ENCODE measurements around the gene STXBP1.

- TF ChIP-seq ELF1 (CRISPR knock-in tag; IDR thresholded peaks at IDR 0.05) (no peak), ZNF431 (CRISPR knock-in tag; IDR thresholded peaks at IDR 0.05; ENCODE audit: borderline replicate concordance, low read depth) (no peak), CTCF (CRISPR knock-in tag; IDR thresholded peaks at IDR 0.05) (no peak), PCBP1 (IDR thresholded peaks at IDR 0.05; ENCODE audit: borderline replicate concordance, low read depth, low read length) (no peak), ARNTL (CRISPR knock-in tag; IDR thresholded peaks at IDR 0.05) (no peak), ZC3H4 (CRISPR knock-in tag; IDR thresholded peaks at IDR 0.05; ENCODE audit: borderline replicate concordance) (no peak), NR2C2 (CRISPR knock-in tag; IDR thresholded peaks at IDR 0.05; ENCODE audit: borderline replicate concordance) (no peak), IKZF4 (CRISPR knock-in tag; IDR thresholded peaks at IDR 0.05; ENCODE audit: borderline replicate concordance, low read depth, not compliant biosample characterization) (no peak)
- TF ChIP-seq, protein P1, sequence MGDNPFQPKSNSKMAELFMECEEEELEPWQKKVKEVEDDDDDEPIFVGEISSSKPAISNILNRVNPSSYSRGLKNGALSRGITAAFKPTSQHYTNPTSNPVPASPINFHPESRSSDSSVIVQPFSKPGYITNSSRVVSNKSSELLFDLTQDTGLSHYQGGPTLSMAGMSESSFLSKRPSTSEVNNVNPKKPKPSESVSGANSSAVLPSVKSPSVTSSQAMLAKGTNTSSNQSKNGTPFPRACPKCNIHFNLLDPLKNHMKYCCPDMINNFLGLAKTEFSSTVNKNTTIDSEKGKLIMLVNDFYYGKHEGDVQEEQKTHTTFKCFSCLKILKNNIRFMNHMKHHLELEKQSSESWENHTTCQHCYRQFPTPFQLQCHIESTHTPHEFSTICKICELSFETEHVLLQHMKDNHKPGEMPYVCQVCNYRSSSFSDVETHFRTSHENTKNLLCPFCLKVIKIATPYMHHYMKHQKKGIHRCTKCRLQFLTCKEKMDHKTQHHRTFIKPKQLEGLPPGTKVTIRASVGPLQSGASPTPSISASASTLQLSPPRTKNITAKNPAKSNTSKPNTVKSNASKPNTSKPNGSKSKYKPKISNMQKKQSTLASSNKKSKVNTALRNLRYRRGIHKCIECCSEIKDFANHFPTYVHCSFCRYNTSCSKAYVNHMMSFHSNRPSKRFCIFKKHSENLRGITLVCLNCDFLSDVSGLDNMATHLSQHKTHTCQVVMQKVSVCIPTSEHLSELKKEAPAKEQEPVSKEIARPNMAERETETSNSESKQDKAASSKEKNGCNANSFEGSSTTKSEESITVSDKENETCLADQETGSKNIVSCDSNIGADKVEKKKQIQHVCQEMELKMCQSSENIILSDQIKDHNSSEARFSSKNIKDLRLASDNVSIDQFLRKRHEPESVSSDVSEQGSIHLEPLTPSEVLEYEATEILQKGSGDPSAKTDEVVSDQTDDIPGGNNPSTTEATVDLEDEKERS (CRISPR knock-in tag; IDR thresholded peaks at IDR 0.05): no peak
Measured at GRCh38 chr9:127667906-127668305, 55.8 kb downstream of the STXBP1 start.

All from HepG2 (cell line).